ENCODE results near the gene ZNF735.
"Not testable (repeated sequence)": the region's sequence is repeated elsewhere in the genome, so short reads cannot be mapped to it uniquely, and the experiment has no call there.

Gene ZNF735

GRCh38 chr7:64206903-64207302 lies at the start of gene ZNF735:
Gene ZNF735 (plus strand): TSS chr7:64207203. CDS start chr7:64207203, 0 bp downstream.
- no peak for DNase-seq

DNA sequence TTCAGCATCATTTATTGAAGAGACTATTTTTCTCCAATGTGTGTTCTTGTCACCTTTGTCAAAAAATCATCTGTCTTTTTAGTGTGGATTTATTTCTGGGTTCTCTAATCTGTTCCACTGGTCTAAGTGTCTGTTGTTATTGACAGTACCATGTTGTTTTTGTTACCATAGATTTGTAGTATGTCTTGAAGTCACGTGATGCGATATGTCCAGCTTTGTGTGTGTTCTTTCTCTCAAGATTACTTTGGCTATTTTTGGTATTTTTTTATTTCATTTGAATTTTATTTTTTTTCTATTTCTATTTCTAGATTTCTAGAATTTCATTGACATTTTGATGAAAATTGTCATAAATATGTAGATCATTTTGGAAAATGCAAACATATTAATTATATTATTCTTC lies 36.0 kb upstream of the ZNF735 start:
- DNase-seq, result not testable (repeated sequence)

GRCh38 chr7:64174328-64174727 lies 32.7 kb upstream of the ZNF735 start:
- DNase-seq, result no peak

DNA sequence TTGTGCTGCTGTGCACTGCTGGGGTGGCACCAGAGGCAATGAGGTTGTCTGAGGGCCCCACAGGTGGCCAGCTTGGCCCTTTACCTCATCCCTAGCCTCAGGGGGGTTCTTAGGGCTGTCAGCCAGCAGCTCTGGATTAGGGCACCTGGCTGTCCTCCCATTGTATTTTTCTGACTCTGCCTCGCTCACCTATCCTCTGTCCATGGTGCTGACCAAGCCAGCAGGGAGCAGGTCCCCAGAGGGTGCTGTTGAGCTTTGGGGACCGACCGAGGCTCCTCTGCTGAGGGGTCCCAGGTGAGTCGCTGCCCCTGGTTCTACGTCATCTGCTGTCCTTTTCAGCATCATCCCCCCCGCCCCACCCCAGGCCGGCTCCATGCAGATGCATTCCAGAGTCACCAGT lies 32.1 kb upstream of the ZNF735 start:
- DNase-seq, result no peak

DNA sequence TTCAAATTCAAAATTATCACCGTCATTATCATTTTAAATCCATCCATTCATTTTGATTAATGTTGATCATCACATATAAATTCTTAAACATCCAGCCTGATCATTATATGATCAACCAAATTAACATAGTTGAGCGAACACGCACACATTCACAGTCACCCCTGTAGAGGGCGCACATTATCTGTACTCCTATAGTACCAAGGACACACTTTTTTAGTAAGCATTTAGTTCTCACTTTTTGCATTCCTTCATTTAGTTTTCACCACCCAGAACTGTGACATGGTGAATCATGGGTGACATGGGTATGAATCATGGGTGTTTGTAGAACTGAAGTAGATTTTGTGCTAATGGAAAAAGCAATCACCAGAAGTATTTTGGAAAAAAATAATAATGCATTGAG lies 26.0 kb upstream of the ZNF735 start:
- DNase-seq, result no peak

DNA sequence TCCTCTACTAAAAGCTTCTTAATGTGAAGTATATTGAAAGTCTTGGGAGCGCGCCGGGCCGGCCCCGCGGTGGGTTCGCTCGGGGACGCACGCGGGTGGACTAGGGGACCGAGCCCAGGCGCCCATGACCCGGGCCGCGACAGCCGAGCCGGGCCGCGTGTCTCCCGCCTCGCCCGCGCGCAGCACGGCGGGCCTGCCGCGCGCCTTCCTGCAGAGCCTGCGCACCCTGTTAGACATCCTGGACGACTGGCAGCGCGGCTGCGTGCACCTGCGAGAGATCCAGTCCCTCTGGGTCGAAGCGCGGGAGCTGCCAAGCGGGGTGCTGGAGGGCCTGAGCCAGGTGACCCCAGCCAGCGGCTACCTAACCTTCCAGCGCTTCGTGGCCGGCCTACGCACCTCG lies 25.4 kb upstream of the ZNF735 start:
- DNase-seq, result no peak

GRCh38 chr7:64182036-64182790 lies 24.8 kb upstream of the ZNF735 start:
- no peak for DNase-seq

DNA sequence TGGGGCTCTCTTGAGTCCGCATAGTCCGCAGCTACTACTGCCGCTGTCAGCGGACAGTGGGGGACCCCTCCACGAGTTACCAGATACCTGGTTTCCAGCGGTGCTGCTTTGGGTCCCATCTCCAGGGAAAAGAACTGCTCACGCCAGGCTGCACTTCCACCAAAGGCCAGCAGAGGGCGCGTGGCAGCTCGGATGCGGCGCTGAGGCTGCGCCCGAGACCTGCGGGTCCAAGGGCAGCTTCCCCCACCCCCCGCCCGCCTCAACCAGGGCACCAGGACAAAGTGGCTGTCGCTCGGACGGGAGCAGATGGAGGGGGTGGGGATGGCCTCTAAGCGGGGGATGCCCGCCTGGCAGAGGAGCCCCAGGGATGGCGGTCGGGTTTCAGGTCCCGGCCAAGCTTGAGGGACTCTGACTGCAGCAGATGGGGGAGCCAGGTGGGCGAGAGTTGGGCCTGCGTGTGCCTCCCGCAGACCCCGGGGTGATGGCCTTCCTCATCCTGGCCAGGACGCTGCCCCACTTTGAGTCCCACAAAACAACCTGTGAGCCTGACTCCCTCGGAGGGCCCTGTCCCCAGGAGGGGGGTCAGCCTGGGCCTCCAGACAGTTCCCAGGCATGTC lies 23.8 kb upstream of the ZNF735 start:
- DNase-seq, result no peak

- no peak for DNase-seq
Measured at GRCh38 chr7:64183827-64184372, 23.1 kb upstream of the ZNF735 start.

GRCh38 chr7:64184376-64184775 lies 22.6 kb upstream of the ZNF735 start:
- no peak for DNase-seq

GRCh38 chr7:64187408-64187807 lies 19.6 kb upstream of the ZNF735 start:
- no peak for DNase-seq

DNA sequence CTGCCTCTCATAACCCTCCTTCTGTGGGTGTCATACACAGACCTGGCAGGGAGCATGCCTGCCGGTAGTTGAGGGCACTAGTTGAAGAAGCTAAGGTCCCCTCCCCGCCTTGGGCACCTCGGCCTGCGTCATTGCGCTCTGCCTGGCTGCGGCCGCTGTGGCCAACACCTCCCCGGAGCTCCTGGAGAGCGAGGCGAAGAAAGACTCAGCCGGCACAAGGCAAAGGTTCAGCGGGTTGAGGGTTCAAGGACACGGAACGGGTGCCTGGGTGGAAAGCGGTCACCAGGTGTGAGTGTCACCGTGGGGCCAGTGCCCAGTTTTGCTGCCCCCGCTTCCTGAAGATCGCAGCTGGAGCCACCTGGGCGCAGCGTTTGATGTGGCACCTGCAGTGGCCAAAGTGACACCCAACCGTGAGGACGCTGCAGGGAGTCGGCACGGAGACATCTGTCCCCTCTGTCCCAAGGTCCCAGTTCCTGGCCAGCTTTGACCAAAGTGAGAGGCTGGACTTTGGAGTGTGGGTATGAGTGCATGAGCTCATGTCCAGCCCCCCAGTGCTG lies 14.8 kb upstream of the ZNF735 start:
- DNase-seq, result no peak

DNA sequence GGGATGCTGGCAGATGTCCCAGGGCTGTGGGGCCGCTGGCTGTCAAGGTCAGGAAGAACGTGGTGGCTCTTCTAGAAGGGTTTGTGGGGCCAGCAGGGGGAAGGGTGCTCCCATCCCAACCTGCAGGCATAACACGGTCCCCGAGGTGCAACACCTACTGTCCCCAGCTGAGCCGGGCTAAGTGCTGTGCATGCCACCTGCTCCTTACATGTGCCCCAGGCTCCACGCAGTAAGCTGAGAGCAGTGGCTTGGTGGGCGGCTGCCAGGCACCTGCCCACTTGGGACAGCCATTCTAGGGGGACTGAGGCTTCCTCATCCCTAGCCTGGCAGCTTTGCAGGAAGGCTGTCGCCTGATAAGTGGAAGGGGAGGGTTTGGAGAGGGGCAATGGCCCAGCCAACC lies 14.2 kb upstream of the ZNF735 start:
- DNase-seq, result no peak

GRCh38 chr7:64219710-64220298 lies 12.8 kb downstream of the ZNF735 start:
- not testable (repeated sequence) for DNase-seq

DNA sequence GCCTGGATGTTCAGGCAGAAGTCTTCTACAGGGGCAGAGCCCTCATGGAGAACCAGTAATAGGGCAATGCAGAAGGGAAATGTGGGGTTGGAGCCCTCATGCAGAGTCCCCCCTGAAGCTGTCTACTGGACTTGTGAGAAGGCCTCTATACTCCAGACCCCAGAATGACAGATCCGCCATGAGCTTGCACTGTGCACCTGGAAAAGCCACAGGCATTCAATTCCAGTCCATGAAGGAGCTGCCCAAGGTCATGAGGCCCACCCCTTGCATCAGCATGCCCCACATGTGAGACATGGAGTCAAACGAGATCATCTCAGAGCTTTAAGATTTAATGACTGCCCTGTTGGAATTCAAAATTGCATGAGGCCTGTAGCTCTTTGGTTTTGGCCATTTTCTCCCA lies 16.4 kb downstream of the ZNF735 start:
- DNase-seq, result no peak

GRCh38 chr7:64228174-64228573 lies 21.2 kb downstream of the ZNF735 start, which contains the start of gene ZNF679:
Gene ZNF679 (plus strand): TSS chr7:64228474. CDS start chr7:64249118, 20,644 bp downstream.
- not testable (repeated sequence) for DNase-seq

DNA sequence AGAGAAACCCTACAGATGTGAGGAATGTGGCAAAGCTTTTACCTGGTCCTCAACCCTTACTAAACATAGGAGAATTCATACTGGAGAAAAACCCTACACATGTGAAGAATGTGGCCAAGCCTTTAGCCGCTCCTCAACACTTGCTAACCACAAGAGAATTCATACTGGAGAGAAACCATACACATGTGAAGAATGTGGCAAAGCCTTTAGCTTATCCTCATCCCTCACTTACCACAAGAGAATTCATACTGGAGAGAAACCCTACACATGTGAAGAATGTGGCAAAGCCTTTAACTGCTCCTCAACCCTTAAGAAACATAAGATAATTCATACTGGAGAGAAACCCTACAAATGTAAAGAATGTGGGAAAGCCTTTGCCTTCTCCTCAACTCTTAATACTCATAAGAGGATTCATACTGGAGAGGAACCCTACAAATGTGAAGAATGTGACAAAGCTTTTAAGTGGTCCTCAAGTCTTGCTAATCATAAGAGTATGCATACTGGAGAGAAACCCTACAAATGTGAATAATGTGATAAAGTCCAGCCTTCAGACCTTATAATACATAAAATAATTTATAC lies 59.4 kb downstream of the ZNF735 start:
- DNase-seq, result no peak

Data from fibroblast of skin of right biceps (primary cell).